ENCODE data around the gene MAP4K4. TPM values are rescaled to one million over a fixed set of nuclear protein-coding genes. Genes with fewer than 3 reads are reported as not detected.

The MAP4K4 gene
- 89.8 TPM for polyA plus RNA-seq (2013, experiment 1 of 2)
- 89.7 TPM for polyA plus RNA-seq (2013, experiment 2 of 2)

- Histone ChIP-seq H3K14ac (ENCODE audit: low read length) (no peak within 1 kb of the TSS), H2AK5ac (ENCODE audit: low read depth, low read length) (no peak within 1 kb of the TSS), H3K9me3 (replicated peaks in 1 of 2; ENCODE audit: control insufficient read depth in 2 of 2, insufficient read depth in 1 of 2, low read depth in 1 of 2, low read length in 2 of 2) (peaks cover 0 to 6% of the 10 kb centered on the region in 2 donors), H3K18ac (ENCODE audit: low read length) (peak within 1 kb of the TSS; percentile 98), H4K91ac (ENCODE audit: low read depth, low read length, poor library complexity) (no peak within 1 kb of the TSS), H3K4ac (ENCODE audit: low read length) (no peak within 1 kb of the TSS), H3K79me1 (ENCODE audit: low read depth, low read length) (no peaks in the 10 kb centered on the region), H2BK12ac (ENCODE audit: low read length) (no peak within 1 kb of the TSS), H3K4me1 (ENCODE audit: control insufficient read depth in 2 of 2, insufficient read depth in 1 of 2, low read depth in 1 of 2, low read length in 2 of 2) (peaks cover 6 to 18% of the 10 kb centered on the region in 2 donors), H3K27ac (replicated peaks; ENCODE audit: low read length) (peak within 1 kb of the TSS; percentile 67), H3K4me2 (ENCODE audit: insufficient read depth, low read length, poor library complexity, severe bottlenecking) (peak within 1 kb of the TSS; percentile 66), H3K36me3 (replicated peaks in 1 of 2; ENCODE audit: control insufficient read depth in 2 of 2, insufficient read depth in 2 of 2, low read length in 2 of 2) (peaks cover 0 to 22% of the 10 kb centered on the region in 2 donors), H3K27me3 (ENCODE audit: control insufficient read depth in 3 of 3, insufficient read depth in 3 of 3, low read depth in 1 of 3, low read length in 3 of 3) (no peaks in the 10 kb centered on the region), H4K8ac (ENCODE audit: low read depth, low read length) (peak within 1 kb of the TSS; percentile 52), H3K9ac (ENCODE audit: low read depth, low read length, poor library complexity) (peak within 1 kb of the TSS; percentile 75), H2BK5ac (ENCODE audit: low read length) (peak within 1 kb of the TSS; percentile 35), H3K4me3 (ENCODE audit: low read length in 2 of 2) (peak within 1 kb of the TSS; percentile 81 to 95), H2AFZ (ENCODE audit: low read length) (peak within 1 kb of the TSS; percentile 99), H2BK15ac (ENCODE audit: low read length) (no peak within 1 kb of the TSS), H2BK120ac (ENCODE audit: low read depth, low read length) (peak within 1 kb of the TSS; percentile 51), H3K23ac (ENCODE audit: low read depth, low read length, poor library complexity) (peak within 1 kb of the TSS; percentile 20)
- peak; percentile 67 for DNase-seq (ENCODE audit: low spot score)
- no CpG with 5 or more reads among the region's 129 CpGs for WGBS, 2 donors (ENCODE audit: extremely low coverage in 2 of 2, insufficient read length in 2 of 2, insufficient replicate concordance in 1 of 2)
Observed at GRCh38 chr2:101697124-101698013, at the start of gene MAP4K4. Gene MAP4K4, plus strand, starts transcription at chr2:101697707. Its CDS starts 374 bp downstream, at chr2:101698081.

- no CpG with 5 or more reads among the region's 7 CpGs for WGBS, 2 donors (ENCODE audit: extremely low coverage in 2 of 2, insufficient read length in 2 of 2, insufficient replicate concordance in 1 of 2)
Observed at GRCh38 chr2:101653469-101653868, 44.0 kb upstream of the MAP4K4 start.

GRCh38 chr2:101655702-101656422 lies 41.6 kb upstream of the MAP4K4 start:
- H3K18ac ChIP-seq (ENCODE audit: low read length) = no peak overlapping the region
- no peak overlapping the region for H4K8ac ChIP-seq (ENCODE audit: low read depth, low read length)
- no peak overlapping the region for H2BK12ac ChIP-seq (ENCODE audit: low read length)
- H3K4me3 ChIP-seq (ENCODE audit: low read length in 2 of 2) = no peak overlapping the region
- peak overlapping the region; percentile 66 for H3K4ac ChIP-seq (ENCODE audit: low read length)
- no peak overlapping the region for H3K14ac ChIP-seq (ENCODE audit: low read length)
- no peak for DNase-seq (ENCODE audit: low spot score)
- no peak overlapping the region for H2AFZ ChIP-seq (ENCODE audit: low read length)
- no peak overlapping the region for H2BK15ac ChIP-seq (ENCODE audit: low read length)
- no peak overlapping the region for H2BK120ac ChIP-seq (ENCODE audit: low read depth, low read length)
- peak overlapping the region; percentile 21 for H3K9ac ChIP-seq (ENCODE audit: low read depth, low read length, poor library complexity)
- no peak overlapping the region for H2BK5ac ChIP-seq (ENCODE audit: low read length)
- H3K36me3 ChIP-seq (replicated peaks in 1 of 2; ENCODE audit: control insufficient read depth in 2 of 2, insufficient read depth in 2 of 2, low read length in 2 of 2) = no peaks in the 10 kb centered on the region
- no peak overlapping the region for H3K23ac ChIP-seq (ENCODE audit: low read depth, low read length, poor library complexity)
- no peaks in the 10 kb centered on the region for H3K4me1 ChIP-seq (ENCODE audit: control insufficient read depth in 2 of 2, insufficient read depth in 1 of 2, low read depth in 1 of 2, low read length in 2 of 2)
- no peak overlapping the region for H2AK5ac ChIP-seq (ENCODE audit: low read depth, low read length)
- H3K27ac ChIP-seq (replicated peaks; ENCODE audit: low read length) = no peak overlapping the region
- H3K27me3 ChIP-seq (ENCODE audit: control insufficient read depth in 3 of 3, insufficient read depth in 3 of 3, low read depth in 1 of 3, low read length in 3 of 3) = no peaks in the 10 kb centered on the region
- H4K91ac ChIP-seq (ENCODE audit: low read depth, low read length, poor library complexity) = no peak overlapping the region
- WGBS, 2 donors (ENCODE audit: extremely low coverage in 2 of 2, insufficient read length in 2 of 2, insufficient replicate concordance in 1 of 2) = no CpG with 5 or more reads among the region's 5 CpGs
- no peaks in the 10 kb centered on the region for H3K9me3 ChIP-seq (replicated peaks in 1 of 2; ENCODE audit: control insufficient read depth in 2 of 2, insufficient read depth in 1 of 2, low read depth in 1 of 2, low read length in 2 of 2)
- no peak overlapping the region for H3K4me2 ChIP-seq (ENCODE audit: insufficient read depth, low read length, poor library complexity, severe bottlenecking)
- H3K79me1 ChIP-seq (ENCODE audit: low read depth, low read length) = no peaks in the 10 kb centered on the region

More at GRCh38 chr2:101653469-101653868, 44.0 kb upstream of the MAP4K4 start:
- H4K91ac ChIP-seq (ENCODE audit: low read depth, low read length, poor library complexity) = no peak overlapping the region
- no peak overlapping the region for H2AFZ ChIP-seq (ENCODE audit: low read length)
- no peak overlapping the region for H3K4me2 ChIP-seq (ENCODE audit: insufficient read depth, low read length, poor library complexity, severe bottlenecking)
- no peak overlapping the region for H2BK120ac ChIP-seq (ENCODE audit: low read depth, low read length)
- H3K9ac ChIP-seq (ENCODE audit: low read depth, low read length, poor library complexity) = no peak overlapping the region
- H3K27ac ChIP-seq (replicated peaks; ENCODE audit: low read length) = no peak overlapping the region
- DNase-seq (ENCODE audit: low spot score) = no peak
- H3K79me1 ChIP-seq (ENCODE audit: low read depth, low read length) = no peaks in the 10 kb centered on the region
- no peak overlapping the region for H3K18ac ChIP-seq (ENCODE audit: low read length)
- H3K4me3 ChIP-seq (ENCODE audit: low read length in 2 of 2) = no peak overlapping the region
- no peak overlapping the region for H3K4ac ChIP-seq (ENCODE audit: low read length)
- no peak overlapping the region for H3K23ac ChIP-seq (ENCODE audit: low read depth, low read length, poor library complexity)
- no peak overlapping the region for H4K8ac ChIP-seq (ENCODE audit: low read depth, low read length)
- no peaks in the 10 kb centered on the region for H3K9me3 ChIP-seq (replicated peaks in 1 of 2; ENCODE audit: control insufficient read depth in 2 of 2, insufficient read depth in 1 of 2, low read depth in 1 of 2, low read length in 2 of 2)
- H3K27me3 ChIP-seq (ENCODE audit: control insufficient read depth in 3 of 3, insufficient read depth in 3 of 3, low read depth in 1 of 3, low read length in 3 of 3) = no peaks in the 10 kb centered on the region
- no peaks in the 10 kb centered on the region for H3K4me1 ChIP-seq (ENCODE audit: control insufficient read depth in 2 of 2, insufficient read depth in 1 of 2, low read depth in 1 of 2, low read length in 2 of 2)
- H2BK15ac ChIP-seq (ENCODE audit: low read length) = no peak overlapping the region
- H3K36me3 ChIP-seq (replicated peaks in 1 of 2; ENCODE audit: control insufficient read depth in 2 of 2, insufficient read depth in 2 of 2, low read length in 2 of 2) = no peaks in the 10 kb centered on the region
- H2BK5ac ChIP-seq (ENCODE audit: low read length) = no peak overlapping the region
- no peak overlapping the region for H3K14ac ChIP-seq (ENCODE audit: low read length)
- H2AK5ac ChIP-seq (ENCODE audit: low read depth, low read length) = no peak overlapping the region
- H2BK12ac ChIP-seq (ENCODE audit: low read length) = no peak overlapping the region

- Histone ChIP-seq H3K27ac (replicated peaks; ENCODE audit: low read length) (no peak overlapping the region), H2BK5ac (ENCODE audit: low read length) (no peak overlapping the region), H3K9me3 (replicated peaks in 1 of 2; ENCODE audit: control insufficient read depth in 2 of 2, insufficient read depth in 1 of 2, low read depth in 1 of 2, low read length in 2 of 2) (no peaks in the 10 kb centered on the region), H3K79me1 (ENCODE audit: low read depth, low read length) (no peaks in the 10 kb centered on the region), H3K27me3 (ENCODE audit: control insufficient read depth in 3 of 3, insufficient read depth in 3 of 3, low read depth in 1 of 3, low read length in 3 of 3) (no peaks in the 10 kb centered on the region), H2BK120ac (ENCODE audit: low read depth, low read length) (no peak overlapping the region), H3K4me3 (ENCODE audit: low read length in 2 of 2) (no peak overlapping the region), H2BK15ac (ENCODE audit: low read length) (no peak overlapping the region), H3K9ac (ENCODE audit: low read depth, low read length, poor library complexity) (no peak overlapping the region), H2BK12ac (ENCODE audit: low read length) (no peak overlapping the region), H3K23ac (ENCODE audit: low read depth, low read length, poor library complexity) (no peak overlapping the region), H2AFZ (ENCODE audit: low read length) (no peak overlapping the region), H3K18ac (ENCODE audit: low read length) (no peak overlapping the region), H4K91ac (ENCODE audit: low read depth, low read length, poor library complexity) (no peak overlapping the region), H4K8ac (ENCODE audit: low read depth, low read length) (no peak overlapping the region), H3K4me1 (ENCODE audit: control insufficient read depth in 2 of 2, insufficient read depth in 1 of 2, low read depth in 1 of 2, low read length in 2 of 2) (no peaks in the 10 kb centered on the region), H2AK5ac (ENCODE audit: low read depth, low read length) (no peak overlapping the region), H3K36me3 (replicated peaks in 1 of 2; ENCODE audit: control insufficient read depth in 2 of 2, insufficient read depth in 2 of 2, low read length in 2 of 2) (no peaks in the 10 kb centered on the region), H3K4ac (ENCODE audit: low read length) (no peak overlapping the region), H3K4me2 (ENCODE audit: insufficient read depth, low read length, poor library complexity, severe bottlenecking) (no peak overlapping the region), H3K14ac (ENCODE audit: low read length) (no peak overlapping the region)
- WGBS, 2 donors (ENCODE audit: extremely low coverage in 2 of 2, insufficient read length in 2 of 2, insufficient replicate concordance in 1 of 2) = no CpG with 5 or more reads among the region's 6 CpGs
- no peak for DNase-seq (ENCODE audit: low spot score)
Observed at GRCh38 chr2:101657787-101658186, 39.7 kb upstream of the MAP4K4 start.
